OCI-LY3 (cell line): ENCODE data around the gene RNF41.
A peak's percentile ranks its signal among the peaks of the same experiment; 100 is the strongest.

Source experiments
- H2AFZ ChIP-seq: fragments of 200-600, 300-600 bp; shearing (Covaris generic); 2 replicates; pipeline ENCODE4 v1.6.0; 2014; ENCODE audit warnings: antibody characterized with exemption, low read depth, low read length
- H3K27ac ChIP-seq: fragments of 200-600, 300-600 bp; sonication (generic); 2 replicates; pipeline ENCODE4 v1.5.1; 2014; ENCODE audit warnings: mild to moderate bottlenecking, low read length, moderate library complexity, mixed read lengths
- H3K27me3 ChIP-seq: fragments of 200-600, 300-600 bp; sonication (generic); 2 replicates; pipeline ENCODE4 v1.6.1; 2014; ENCODE audit warnings: low read depth, low read length, mixed read lengths
- H3K36me3 ChIP-seq: fragments of 200-600, 300-600 bp; sonication (generic); replicated peaks from 2 replicates; pipeline ENCODE3; 2014; ENCODE audit warnings: low read depth, low read length, mixed read lengths
- H3K4me1 ChIP-seq: fragments of 300-600, 200-600 bp; sonication (generic); 2 replicates; pipeline ENCODE4 v1.6.1; 2014; ENCODE audit warnings: low read length, mixed read lengths
- H3K4me2 ChIP-seq: fragments of 200-600, 300-600 bp; sonication (generic); 2 replicates; pipeline ENCODE4 v1.6.1; 2014; ENCODE audit warnings: low read length, mixed read lengths
- H3K4me3 ChIP-seq: fragments of 300-600, 200-600 bp; sonication (generic); 2 replicates; pipeline ENCODE4 v1.5.1; 2014; ENCODE audit warnings: antibody characterized with exemption, mild to moderate bottlenecking, low read length, moderate library complexity
- H3K79me2 ChIP-seq: fragments of 300-600, 200-600 bp; shearing (Covaris generic); 2 replicates; pipeline ENCODE4 v1.6.1; 2014; ENCODE audit warnings: mild to moderate bottlenecking, low read length, mixed read lengths
- H3K9ac ChIP-seq: fragments of 300-600, 200-600 bp; shearing (Covaris generic); 2 replicates; pipeline ENCODE4 v1.6.0; 2014; ENCODE audit warnings: mild to moderate bottlenecking, low read length, moderate library complexity
- H3K9me3 ChIP-seq: fragments of 200-600, 300-600 bp; shearing (Covaris generic); 2 replicates; pipeline ENCODE4 v1.6.1; 2014; ENCODE audit warnings: low read length, mixed read lengths; ENCODE audit not compliant: insufficient read depth
- H4K20me1 ChIP-seq: fragments of 200-600, 300-600 bp; sonication (generic); 2 replicates; pipeline ENCODE4 v1.6.1; 2016; ENCODE audit warnings: low read length, mixed read lengths; ENCODE audit not compliant: insufficient read depth
- EZH2phosphoT487 ChIP-seq: fragments of 200-600 bp; shearing (Covaris generic); IDR thresholded peaks from 2 replicates; pipeline ENCODE4 v1.6.1; 2018; ENCODE audit warnings: antibody characterized with exemption, mixed run types, low read depth
- TF ChIP-seq, protein P1 (sequence below): fragments of 200-600, 300-600 bp; sonication (generic); IDR thresholded peaks from 2 replicates; pipeline ENCODE4 v1.5.1; 2014; ENCODE audit warnings: antibody characterized with exemption, low read length, low read depth

The RNF41 gene

DNA sequence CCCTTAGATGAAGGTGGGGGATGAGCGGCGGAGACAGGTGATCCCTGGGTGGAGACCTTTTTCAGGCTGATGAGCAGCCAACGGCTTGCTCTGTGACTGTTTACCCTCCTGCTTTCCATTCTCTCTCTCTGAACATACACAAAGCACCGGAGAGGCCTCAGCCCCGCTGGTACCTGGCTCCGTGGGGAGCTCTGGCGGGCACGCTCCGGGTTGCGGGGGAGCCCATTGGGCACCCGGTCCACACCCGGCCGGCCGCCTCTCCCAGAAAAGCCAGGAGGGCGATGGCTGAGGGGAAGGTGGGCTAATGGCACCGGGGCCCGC lies 33.0 kb downstream of the RNF41 start:
- H2AFZ ChIP-seq, result no peak overlapping the region
- H3K79me2 ChIP-seq, result peaks cover 31% of the 10 kb centered on the region
- peak overlapping the region; percentile 95 for H3K4me2 ChIP-seq
- peak overlapping the region; percentile 56 for H3K27ac ChIP-seq
- H4K20me1 ChIP-seq, result peaks cover 9% of the 10 kb centered on the region; the same call in 1 of the 2 replicates
- H3K27me3 ChIP-seq, result no peaks in the 10 kb centered on the region
- H3K9me3 ChIP-seq, result no peaks in the 10 kb centered on the region
- peaks cover 19% of the 10 kb centered on the region for H3K4me1 ChIP-seq
- TF ChIP-seq EZH2phosphoT487, result no peak
- TF ChIP-seq, protein P1, sequence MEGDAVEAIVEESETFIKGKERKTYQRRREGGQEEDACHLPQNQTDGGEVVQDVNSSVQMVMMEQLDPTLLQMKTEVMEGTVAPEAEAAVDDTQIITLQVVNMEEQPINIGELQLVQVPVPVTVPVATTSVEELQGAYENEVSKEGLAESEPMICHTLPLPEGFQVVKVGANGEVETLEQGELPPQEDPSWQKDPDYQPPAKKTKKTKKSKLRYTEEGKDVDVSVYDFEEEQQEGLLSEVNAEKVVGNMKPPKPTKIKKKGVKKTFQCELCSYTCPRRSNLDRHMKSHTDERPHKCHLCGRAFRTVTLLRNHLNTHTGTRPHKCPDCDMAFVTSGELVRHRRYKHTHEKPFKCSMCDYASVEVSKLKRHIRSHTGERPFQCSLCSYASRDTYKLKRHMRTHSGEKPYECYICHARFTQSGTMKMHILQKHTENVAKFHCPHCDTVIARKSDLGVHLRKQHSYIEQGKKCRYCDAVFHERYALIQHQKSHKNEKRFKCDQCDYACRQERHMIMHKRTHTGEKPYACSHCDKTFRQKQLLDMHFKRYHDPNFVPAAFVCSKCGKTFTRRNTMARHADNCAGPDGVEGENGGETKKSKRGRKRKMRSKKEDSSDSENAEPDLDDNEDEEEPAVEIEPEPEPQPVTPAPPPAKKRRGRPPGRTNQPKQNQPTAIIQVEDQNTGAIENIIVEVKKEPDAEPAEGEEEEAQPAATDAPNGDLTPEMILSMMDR, result no peak
- peak overlapping the region; percentile 90 for H3K9ac ChIP-seq
- H3K4me3 ChIP-seq, result peak overlapping the region; percentile 89
- peaks cover 27% of the 10 kb centered on the region for H3K36me3 ChIP-seq

DNA sequence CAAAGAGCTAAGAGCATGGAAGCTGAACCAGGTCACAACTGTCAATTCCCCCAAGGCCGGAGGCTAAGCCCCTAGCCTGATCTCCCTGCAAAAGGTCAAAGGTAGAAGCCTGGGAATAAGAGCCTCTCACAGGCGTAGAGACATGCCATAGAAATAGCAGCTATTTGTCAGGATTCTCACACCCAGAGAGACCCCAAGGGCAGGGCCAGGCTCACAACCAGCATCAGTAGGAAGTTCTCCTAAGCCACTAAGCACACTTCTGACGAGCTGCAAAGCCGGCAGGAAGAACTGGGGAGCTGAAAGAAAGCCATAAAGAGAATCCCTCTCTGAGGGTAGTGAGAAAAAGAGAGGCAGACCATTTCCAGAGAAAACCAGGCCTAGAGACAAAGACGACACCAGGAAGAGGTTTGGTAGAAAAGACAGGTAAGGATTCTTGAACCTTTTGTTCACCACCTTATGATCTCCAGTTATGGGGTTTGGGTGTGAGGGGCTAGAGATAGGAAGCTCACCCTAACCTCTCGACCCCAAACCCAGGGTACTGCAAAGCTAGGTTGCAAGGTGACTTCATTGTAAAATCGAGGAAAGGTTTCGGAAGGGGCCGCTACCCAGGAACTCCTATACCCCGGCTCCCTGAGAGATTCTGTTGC lies 33.5 kb downstream of the RNF41 start:
- Histone ChIP-seq H3K27me3 (no peaks in the 10 kb centered on the region), H2AFZ (no peak overlapping the region), H4K20me1 (peaks cover 9% of the 10 kb centered on the region; the same call in 1 of the 2 replicates), H3K79me2 (peaks cover 31% of the 10 kb centered on the region), H3K4me2 (peak overlapping the region; percentile 95), H3K4me3 (peak overlapping the region; percentile 89), H3K9me3 (no peaks in the 10 kb centered on the region), H3K9ac (peak overlapping the region; percentile 90), H3K27ac (peak overlapping the region; percentile 56; the same call in 1 of the 2 replicates), H3K36me3 (peaks cover 31% of the 10 kb centered on the region), H3K4me1 (peaks cover 16% of the 10 kb centered on the region)
- TF ChIP-seq, protein P1, result no peak
- no peak for TF ChIP-seq EZH2phosphoT487

DNA sequence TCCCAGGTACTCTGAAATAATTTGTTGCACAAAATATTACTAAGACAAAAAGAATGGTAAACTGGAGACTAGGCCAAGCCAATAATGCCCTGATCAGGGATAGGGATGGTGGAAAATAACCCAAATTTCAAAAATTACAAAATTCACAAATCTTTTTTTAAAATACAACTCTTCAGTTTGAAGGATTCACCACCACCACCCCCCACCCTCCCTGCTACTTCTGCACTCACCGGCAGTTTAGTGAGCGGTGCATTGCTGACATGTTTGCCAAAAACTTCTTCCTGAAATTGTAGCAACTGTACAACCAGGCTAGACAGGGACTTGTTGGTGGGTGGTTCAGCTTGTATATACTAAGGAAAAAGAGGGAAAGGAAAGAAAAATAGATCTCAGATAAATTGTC lies 34.8 kb downstream of the RNF41 start:
- H3K27me3 ChIP-seq, result no peaks in the 10 kb centered on the region
- no peak overlapping the region for H3K4me3 ChIP-seq
- H2AFZ ChIP-seq, result no peak overlapping the region
- H3K79me2 ChIP-seq, result peaks cover 31% of the 10 kb centered on the region
- H4K20me1 ChIP-seq, result peaks cover 9% of the 10 kb centered on the region; the same call in 1 of the 2 replicates
- H3K4me1 ChIP-seq, result peaks cover 14% of the 10 kb centered on the region
- no peak overlapping the region for H3K9ac ChIP-seq
- peaks cover 31% of the 10 kb centered on the region for H3K36me3 ChIP-seq
- no peaks in the 10 kb centered on the region for H3K9me3 ChIP-seq
- H3K4me2 ChIP-seq, result no peak overlapping the region
- H3K27ac ChIP-seq, result no peak overlapping the region
- TF ChIP-seq, protein P1, result no peak
- TF ChIP-seq EZH2phosphoT487, result no peak

DNA sequence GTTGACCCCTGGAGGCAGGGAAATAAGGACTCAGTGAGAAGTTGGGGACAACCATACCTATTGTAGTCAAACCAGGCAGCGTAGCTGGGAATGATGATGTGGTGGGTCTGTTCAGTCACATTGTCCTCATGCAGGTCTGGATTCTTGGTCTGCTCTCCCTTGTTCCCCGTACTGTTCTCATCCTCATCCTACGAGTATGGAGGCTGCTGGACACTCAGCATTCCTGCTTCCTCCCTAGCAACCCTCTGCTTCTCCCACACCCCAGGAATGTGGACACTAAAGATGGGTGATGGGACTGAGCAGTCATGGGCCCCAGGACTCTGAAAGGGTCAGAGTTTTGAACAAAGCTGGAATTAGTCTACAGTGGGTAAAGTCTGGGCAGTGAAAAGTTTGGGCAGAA lies 43.4 kb downstream of the RNF41 start:
- TF ChIP-seq, protein P1, result no peak
- TF ChIP-seq EZH2phosphoT487, result no peak
- peaks cover 41% of the 10 kb centered on the region for H3K36me3 ChIP-seq

More for the DNA sequence above, 43.4 kb downstream of the RNF41 start:
- Histone ChIP-seq H3K4me1 (no peaks in the 10 kb centered on the region), H3K27ac (no peak overlapping the region), H2AFZ (no peak overlapping the region), H4K20me1 (no peaks in the 10 kb centered on the region), H3K79me2 (no peaks in the 10 kb centered on the region), H3K27me3 (no peaks in the 10 kb centered on the region), H3K4me2 (no peak overlapping the region), H3K9ac (no peak overlapping the region), H3K9me3 (no peaks in the 10 kb centered on the region), H3K4me3 (no peak overlapping the region)
